GM19035 (cell line): Measurements from ENCODE around the gene BASP1.
A peak's percentile ranks its signal among the peaks of the same experiment; 100 is the strongest.
"Not testable (repeated sequence)": the region's sequence is repeated elsewhere in the genome, so short reads cannot be mapped to it uniquely, and the experiment has no call there.

Experiments used
- ATAC-seq: cut with Tn5 transposase; IDR thresholded peaks from one replicate; pipeline ENCODE4 v1.9.1; 2021; ENCODE audit not compliant: unreplicated experiment

Gene BASP1

DNA sequence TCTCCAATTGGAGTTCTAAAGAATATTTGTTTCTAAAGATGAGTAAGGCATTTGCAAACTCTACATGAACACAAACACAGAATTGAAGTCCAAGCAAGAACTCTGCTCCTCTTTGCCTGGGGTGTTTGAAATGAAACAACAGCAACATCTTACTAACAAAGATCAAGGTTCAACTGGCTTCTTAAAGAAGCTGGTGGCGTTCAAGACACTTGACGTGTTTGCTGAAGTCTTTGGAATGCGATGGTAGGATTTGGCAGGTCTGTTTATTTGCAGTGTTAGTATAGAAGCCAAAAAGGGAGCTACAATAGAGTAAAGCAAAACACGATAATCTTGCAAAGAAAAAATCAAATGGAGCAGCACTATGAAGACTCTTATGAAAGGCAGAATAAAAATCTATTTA is 94.9 kb downstream of the BASP1 start:
- no peak for ATAC-seq

DNA sequence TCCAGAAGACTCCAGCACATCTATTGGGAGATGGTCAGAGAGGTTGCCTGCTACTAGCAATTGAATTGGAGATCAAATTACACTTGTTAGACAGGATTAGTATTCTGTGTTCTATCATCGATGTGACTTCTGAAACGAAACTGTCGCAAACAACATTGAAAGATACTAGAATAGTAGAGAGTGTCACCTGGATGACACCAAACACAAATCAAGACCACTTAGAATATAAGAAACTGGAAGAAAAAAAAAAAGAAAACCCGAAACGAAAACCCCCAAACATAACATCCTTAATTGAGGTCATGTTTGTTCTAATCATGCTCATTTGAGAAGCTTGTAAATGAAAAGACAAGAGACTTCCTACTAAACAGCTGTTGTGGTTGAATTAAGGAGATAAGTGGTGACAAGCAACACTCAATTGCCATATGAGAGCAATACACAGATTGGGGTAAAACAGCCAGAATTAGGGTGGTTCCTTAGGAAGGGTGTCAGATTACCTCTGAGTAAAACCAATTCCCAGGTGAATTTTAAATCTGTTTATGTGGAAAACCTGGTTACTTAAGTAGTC is 97.6 kb downstream of the BASP1 start:
- ATAC-seq = no peak

DNA sequence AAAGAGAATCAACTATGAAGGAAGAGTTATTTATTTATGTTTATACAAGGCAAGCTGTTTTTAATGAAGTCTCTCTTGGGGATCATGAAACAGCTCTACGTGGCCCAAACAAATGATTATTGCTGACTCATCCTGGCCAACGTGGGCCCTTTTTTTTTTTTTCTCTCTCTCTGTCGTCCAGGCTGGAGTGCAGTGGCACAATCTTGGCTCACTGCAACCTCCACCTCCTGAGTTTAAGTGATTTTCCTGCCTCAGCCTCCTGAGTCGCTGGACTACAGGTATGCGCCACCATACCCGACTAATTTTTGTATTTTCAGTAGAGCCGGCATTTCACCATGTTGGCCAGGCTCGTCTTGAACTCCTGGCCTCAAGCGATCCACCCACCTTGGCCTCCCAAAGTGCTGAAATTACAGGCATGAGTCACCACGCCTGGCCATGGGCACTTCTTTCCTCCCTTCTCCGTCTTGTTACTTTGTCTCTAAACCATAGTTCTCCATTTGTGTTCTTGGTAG is 98.3 kb downstream of the BASP1 start:
- ATAC-seq = no peak

DNA sequence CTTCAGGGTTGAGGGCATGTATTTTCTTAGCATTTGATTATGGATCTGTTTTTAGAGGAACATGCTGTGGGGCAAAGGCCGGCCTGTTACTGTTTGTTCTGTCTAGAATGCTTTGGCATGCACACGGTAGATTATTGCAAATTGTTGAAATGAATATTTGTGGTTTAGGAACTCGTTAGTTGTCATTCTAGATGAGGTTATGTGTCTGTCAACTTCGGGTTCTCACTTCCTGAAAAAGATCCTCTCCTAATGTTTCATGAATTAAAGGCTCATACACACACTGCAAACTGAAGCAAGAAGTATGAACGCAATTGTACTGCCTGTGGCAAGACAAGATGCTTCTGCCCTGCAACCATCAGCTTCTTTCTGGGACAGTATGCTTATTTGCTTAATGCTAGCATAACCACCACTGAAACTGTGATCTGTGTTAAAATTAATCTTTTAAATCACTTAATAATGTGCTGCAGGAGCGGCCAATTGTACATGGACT is 99.6 kb downstream of the BASP1 start:
- peak; percentile 73 for ATAC-seq

DNA sequence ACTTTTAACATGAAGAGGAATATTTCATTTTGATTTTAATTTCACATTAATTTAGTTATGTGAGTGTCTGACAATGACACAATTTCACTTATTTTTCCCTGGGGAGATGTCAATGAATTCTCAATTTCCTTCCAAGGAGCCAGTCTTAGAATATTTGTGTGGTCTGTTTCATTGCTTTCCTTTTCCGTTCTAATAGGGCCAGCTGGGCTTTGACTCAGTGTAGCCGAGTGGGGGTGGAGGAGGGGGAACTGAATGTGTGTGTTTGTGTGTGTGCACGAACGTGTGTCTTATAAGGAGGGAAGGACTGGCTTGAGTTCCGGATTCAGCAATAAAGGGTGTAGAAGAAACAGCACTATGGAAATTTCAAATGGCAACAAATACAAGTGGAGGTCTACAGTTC is 100.0 kb downstream of the BASP1 start:
- peak; percentile 35 for ATAC-seq

DNA sequence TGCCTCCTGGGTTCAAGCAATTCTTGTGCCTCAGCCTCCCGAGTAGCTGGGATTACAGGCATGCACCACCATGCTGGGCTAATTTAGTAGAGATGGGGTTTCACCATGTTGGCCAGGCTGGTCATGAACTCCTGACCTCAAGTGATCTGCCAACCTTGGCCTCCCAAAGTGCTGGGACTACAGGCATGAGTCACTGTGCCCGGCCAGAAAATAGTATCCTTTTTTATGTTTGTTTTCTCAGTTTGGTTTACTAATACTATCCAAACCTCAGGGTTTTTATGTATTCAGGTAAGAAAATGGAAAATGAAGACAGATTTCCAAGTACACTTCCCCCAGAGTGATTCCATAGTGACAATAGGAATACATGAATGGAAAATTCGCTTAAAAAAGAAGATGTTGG is 101.7 kb downstream of the BASP1 start:
- ATAC-seq = not testable (repeated sequence)

DNA sequence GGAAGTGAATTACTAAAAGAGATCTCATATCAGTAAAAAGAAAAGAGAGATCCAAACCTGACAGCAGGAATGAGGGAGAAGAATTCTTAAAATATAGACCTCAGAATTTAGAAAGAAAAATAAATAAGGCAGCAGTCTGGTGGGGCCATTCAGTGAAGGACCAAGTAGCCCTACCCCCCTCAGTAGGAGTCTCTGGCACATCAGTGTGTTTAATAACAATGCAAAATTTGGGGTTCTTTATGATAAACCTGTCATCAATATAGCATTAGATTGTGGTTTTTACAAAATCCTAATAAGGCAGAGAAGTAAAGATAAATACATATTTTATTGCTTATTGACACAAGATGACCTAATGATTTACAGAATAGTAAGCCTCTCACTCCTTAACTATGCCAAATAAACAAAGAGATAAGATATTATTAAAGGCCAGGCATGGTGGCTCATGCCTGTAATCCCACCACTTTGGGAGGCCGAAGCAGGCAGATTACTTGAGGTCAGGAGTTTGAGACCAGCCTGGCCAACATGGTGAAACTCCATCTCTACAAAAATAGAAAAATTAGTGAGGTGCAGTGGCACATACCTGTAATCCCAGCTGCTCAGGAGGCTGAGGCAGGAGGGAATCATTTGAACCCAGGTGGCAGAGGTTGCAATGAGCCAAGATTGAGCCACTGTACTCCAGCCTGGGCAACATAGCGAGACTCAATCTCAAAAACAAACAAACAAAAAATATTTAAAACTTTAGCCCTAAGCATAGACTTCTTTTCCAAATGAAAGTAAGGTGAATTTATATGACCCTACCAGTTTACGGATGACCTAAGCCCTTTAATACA is 108.6 kb downstream of the BASP1 start:
- no peak for ATAC-seq
